ENCODE results near the gene CARD10.

CARD10 gene

DNA sequence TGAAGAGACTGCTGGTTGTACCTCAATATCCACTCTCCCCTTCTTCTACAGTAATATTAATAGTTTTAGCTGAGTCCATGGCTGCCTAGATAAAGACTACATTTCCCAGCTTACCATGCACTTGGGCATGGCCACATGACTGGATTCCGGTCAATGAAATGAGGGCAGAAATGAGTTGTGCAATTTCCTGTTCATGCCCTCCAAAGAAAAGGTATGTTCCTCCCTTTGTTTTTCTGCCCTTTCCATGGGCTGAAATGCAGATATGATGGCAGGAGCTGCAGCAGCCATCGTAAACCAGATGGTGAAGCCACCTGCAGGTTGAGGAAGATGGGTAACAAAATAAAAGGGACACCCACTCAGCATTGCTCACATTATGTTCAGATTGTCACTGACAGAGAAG, 76.7 kb downstream of the CARD10 start:
- no peaks in the 10 kb centered on the region for H3K4me1 ChIP-seq (ENCODE audit: control insufficient read depth, insufficient read depth, low read length)
- no peak overlapping the region for H3K9ac ChIP-seq (ENCODE audit: low read length)
- peaks cover 8% of the 10 kb centered on the region for H3K27me3 ChIP-seq (ENCODE audit: control insufficient read depth, insufficient read depth, low read length)
- H3K36me3 ChIP-seq (ENCODE audit: control insufficient read depth, insufficient read depth, low read length): no peaks in the 10 kb centered on the region
- H3K4me3 ChIP-seq (ENCODE audit: low read length): no peak overlapping the region
- H3K9me3 ChIP-seq (ENCODE audit: control insufficient read depth, low read length): no peaks in the 10 kb centered on the region

GRCh38 chr22:37442135-37442534, 77.1 kb downstream of the CARD10 start:
- peaks cover 8% of the 10 kb centered on the region for H3K27me3 ChIP-seq (ENCODE audit: control insufficient read depth, insufficient read depth, low read length)
- no peaks in the 10 kb centered on the region for H3K36me3 ChIP-seq (ENCODE audit: control insufficient read depth, insufficient read depth, low read length)
- no peak overlapping the region for H3K9ac ChIP-seq (ENCODE audit: low read length)
- no peak overlapping the region for H3K4me3 ChIP-seq (ENCODE audit: low read length)
- H3K9me3 ChIP-seq (ENCODE audit: control insufficient read depth, low read length): no peaks in the 10 kb centered on the region
- H3K4me1 ChIP-seq (ENCODE audit: control insufficient read depth, insufficient read depth, low read length): no peaks in the 10 kb centered on the region

- peaks cover 8% of the 10 kb centered on the region for H3K27me3 ChIP-seq (ENCODE audit: control insufficient read depth, insufficient read depth, low read length)
- H3K9ac ChIP-seq (ENCODE audit: low read length): no peak overlapping the region
- H3K9me3 ChIP-seq (ENCODE audit: control insufficient read depth, low read length): no peaks in the 10 kb centered on the region
- no peaks in the 10 kb centered on the region for H3K4me1 ChIP-seq (ENCODE audit: control insufficient read depth, insufficient read depth, low read length)
- no peak overlapping the region for H3K4me3 ChIP-seq (ENCODE audit: low read length)
- no peaks in the 10 kb centered on the region for H3K36me3 ChIP-seq (ENCODE audit: control insufficient read depth, insufficient read depth, low read length)
Observed at GRCh38 chr22:37440875-37441274, 78.3 kb downstream of the CARD10 start.

Data from mucosa of stomach (tissue), 1 donor.